Pancreas (tissue), 10 donors: Measurements from ENCODE around the gene DYNLRB2. TPM values are rescaled to one million over a fixed set of nuclear protein-coding genes. Genes with fewer than 3 reads are reported as not detected.

Experiments used
- ATAC-seq, 4 donors: fragments of 200-7000 bp; cut with Tn5 transposase; one replicate each; pipeline versions ENCODE4 v1.8.0 to v1.9.1; 2020; ENCODE audit warnings: mild to moderate bottlenecking in 4 of 4, moderate library complexity in 4 of 4
- DNase-seq, 6 donors: peaks; one replicate each; pipeline ENCODE4 v3.0.0-alpha.2; 2020
- FAIRE-seq: peaks from 2 replicates; lab custom pipeline; 2012; peaks lifted over from hg19 to GRCh38; lab: Jason Lieb, UNC
- H3K27ac ChIP-seq, 4 donors: fragments of 200-600 bp; sonication (generic); 1 replicate in 3 of 4; 2 replicates in 1 of 4; pipeline versions ENCODE4 v1.5.0 to v1.8.0; 2020
- H3K27me3 ChIP-seq, 4 donors: fragments of 200-600 bp; one replicate each; pipeline ENCODE4 v1.8.0; 2021
- H3K36me3 ChIP-seq, 3 donors: fragments of 200-600 bp; sonication (generic) in 1 of 3; one replicate each; pipeline versions ENCODE4 v1.5.0 to v1.8.0; 2020 to 2021
- H3K4me1 ChIP-seq, 3 donors: fragments of 200-600 bp; one replicate each; pipeline ENCODE4 v1.8.0; 2021
- H3K4me3 ChIP-seq, 4 donors: fragments of 200-600 bp; sonication (generic) in 2 of 4; one replicate each; pipeline versions ENCODE4 v1.5.0 to v1.8.0; 2020 to 2021
- H3K9me3 ChIP-seq, 4 donors: fragments of 200-600 bp; one replicate each; pipeline ENCODE4 v1.8.0; 2021
- WGBS, 2 donors: extraction: QIAGEN DNeasy Blood & Tissue Kit; methylation state at CpG; one replicate each; pipeline ENCODE4 v1.1.7; 2013; 5-methylcytosine and 5-hydroxymethylcytosine counted together
- intact Hi-C, 3 donors: fragments of 100-400 bp; cut with DNase I; formaldehyde crosslinking; loops; one replicate each; pipeline versions ENCODE4 v1.11.1 to v1.14.2; 2022
- polyA plus RNA-seq, 2 donors: library from polyadenylated mRNA; stranded (reverse); fragments of 200-250 nt; gene quantifications; one replicate each; pipeline ENCODE4 v1.2.3, GENCODE V29; 2013
- total RNA-seq, 6 donors: library from RNA; stranded (reverse); fragmentation: NEBNext Ultra II Directional in 4 of 6; extraction: Animal tissue kit (Norgen Biotek cat#: 25700) in 4 of 6; gene quantifications; one replicate each; pipeline versions ENCODE4 v1.2.1 to v1.2.4, GENCODE V29; 2021 to 2023
- TF ChIP-seq, protein P1 (sequence below), 4 donors: fragments of 200-600 bp; sonication (generic) in 3 of 4; IDR thresholded peaks; one replicate each; pipeline versions ENCODE4 v1.5.0 to v1.8.0; 2021; ENCODE audit warnings: antibody characterized with exemption in 4 of 4
- donor health status: healthy with polysubstance abuse.
- donor health status: DM: no; HTN: no; CAD: no; lungs with moderate emphysema.
- donor health status: DM: no; HTN: no; CAD: no.
- donor health status: control.
- donor health status: control.
- donor health status: Bipolar disorder and iron deficiency.
- donor health status: DM: yes; HTN: yes; CAD: no.
- donor health status: DM: no; HTN: no; CAD: no.
- donor health status: DM: no; HTN: no; CAD: no.
- donor health status: DM: yes; HTN: yes; CAD: no.

The DYNLRB2 gene
- total RNA-seq (1 to 10 TPM in 1 of 6 donors, under 1 TPM in 3, not detected in 2; 0.35 to 2.0 (median 0.57) TPM), polyA plus RNA-seq (1 to 10 TPM; 1.4 to 5.5 TPM)

DNA sequence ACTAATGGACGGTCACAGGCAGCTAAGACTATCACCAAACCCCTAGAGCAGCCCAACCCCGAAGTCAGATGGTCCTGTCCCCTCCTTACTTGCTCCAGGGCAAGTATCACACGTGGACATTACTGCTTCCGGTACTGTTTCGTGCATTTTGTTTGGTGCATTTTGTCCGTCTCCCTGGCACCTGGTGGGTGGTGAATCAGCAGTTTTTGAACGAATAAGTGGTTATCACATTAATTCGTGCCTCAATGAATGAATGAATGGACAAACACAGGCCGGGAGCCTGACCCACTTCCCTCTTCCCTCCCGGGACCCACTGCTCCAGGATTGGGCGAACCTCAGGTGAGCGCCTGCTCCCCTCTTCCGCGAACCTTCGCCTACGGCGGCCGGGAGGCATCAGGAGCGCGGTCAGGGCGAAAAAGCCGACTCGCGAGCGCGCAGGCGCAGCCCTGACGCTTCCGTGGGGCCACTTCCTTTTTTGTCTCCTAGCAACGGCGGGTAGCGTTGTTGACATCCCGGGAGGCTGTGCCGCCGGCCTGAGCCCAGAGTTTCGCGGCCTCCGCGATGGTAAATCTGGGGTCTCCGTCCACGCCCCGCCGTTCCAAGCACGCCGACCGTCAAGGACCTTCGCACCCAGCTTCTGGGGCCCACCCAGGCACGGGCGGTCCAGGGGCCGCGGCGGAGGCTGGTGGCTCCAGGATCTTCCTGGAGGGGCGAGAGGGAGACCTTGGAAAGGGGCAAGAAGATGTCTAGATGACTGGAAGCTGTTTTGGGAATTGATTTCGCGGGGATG lies at the start of gene DYNLRB2:
Gene DYNLRB2, plus strand, starts transcription at position 478 of the 790 bp plus-strand sequence. Its CDS starts 84 bp downstream, at position 562.
- peak; percentile 98 to 100 (median 100) for ATAC-seq
- Histone ChIP-seq H3K9me3 (no peaks in the 10 kb centered on the region), H3K4me3 (peak within 1 kb of the TSS; percentile 40 to 47 (median 44)), H3K27me3 (peaks cover 0 to 2% (median 0%) of the 10 kb centered on the region in 4 donors), H3K36me3 (no peaks in the 10 kb centered on the region), H3K27ac (peak within 1 kb of the TSS in 2 of 4 donors; percentile 51 to 73), H3K4me1 (peaks cover 0 to 3% (median 3%) of the 10 kb centered on the region in 3 donors)
- TF ChIP-seq, protein P1, sequence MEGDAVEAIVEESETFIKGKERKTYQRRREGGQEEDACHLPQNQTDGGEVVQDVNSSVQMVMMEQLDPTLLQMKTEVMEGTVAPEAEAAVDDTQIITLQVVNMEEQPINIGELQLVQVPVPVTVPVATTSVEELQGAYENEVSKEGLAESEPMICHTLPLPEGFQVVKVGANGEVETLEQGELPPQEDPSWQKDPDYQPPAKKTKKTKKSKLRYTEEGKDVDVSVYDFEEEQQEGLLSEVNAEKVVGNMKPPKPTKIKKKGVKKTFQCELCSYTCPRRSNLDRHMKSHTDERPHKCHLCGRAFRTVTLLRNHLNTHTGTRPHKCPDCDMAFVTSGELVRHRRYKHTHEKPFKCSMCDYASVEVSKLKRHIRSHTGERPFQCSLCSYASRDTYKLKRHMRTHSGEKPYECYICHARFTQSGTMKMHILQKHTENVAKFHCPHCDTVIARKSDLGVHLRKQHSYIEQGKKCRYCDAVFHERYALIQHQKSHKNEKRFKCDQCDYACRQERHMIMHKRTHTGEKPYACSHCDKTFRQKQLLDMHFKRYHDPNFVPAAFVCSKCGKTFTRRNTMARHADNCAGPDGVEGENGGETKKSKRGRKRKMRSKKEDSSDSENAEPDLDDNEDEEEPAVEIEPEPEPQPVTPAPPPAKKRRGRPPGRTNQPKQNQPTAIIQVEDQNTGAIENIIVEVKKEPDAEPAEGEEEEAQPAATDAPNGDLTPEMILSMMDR (IDR thresholded peaks at IDR 0.05), result no peak
- no peak for FAIRE-seq
- peak; percentile 94 to 99 (median 96) for DNase-seq
- 1 to 2% methylated on average over 54 to 55 of the region's 55 CpGs for WGBS, 2 donors
- intact Hi-C loops, result no loop called here

DNA sequence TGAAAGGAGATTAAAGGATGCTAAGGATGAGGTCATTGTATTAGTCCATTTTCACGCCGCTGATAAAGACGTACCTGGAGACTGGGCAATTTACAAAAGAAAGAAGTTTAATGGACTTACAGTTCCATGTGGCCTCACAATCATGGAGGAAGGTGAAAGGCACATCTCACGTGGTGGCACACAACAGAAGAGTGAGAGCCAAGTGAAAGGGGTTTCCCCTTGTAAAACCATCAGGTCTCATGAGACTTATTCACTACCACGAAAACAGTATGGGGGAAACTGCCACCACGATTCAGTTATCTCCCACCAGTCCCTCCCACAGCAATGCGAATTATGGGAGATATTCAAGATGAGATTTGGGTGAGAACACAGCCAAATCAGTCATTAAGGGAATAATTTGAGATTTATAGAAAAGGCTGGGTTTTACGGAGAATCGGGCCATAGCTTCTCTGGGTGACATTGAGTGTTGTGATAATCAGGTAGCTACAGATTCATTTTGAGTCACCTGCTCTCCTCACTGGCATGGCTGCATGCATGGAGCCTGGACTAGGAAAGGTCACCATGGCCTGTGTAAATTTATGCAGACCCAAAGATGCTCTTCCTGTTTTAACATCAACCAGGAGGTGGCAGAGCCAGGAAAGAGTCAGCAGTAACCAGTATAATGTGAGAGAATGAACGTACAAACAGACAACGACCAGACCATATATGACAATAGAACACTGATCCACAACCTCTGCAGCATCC lies 40.5 kb upstream of the DYNLRB2 start:
- no peaks in the 10 kb centered on the region for H3K36me3 ChIP-seq
- FAIRE-seq (no peak), DNase-seq (no peak), ATAC-seq (no peak)
- H3K27ac ChIP-seq, result no peak overlapping the region
- intact Hi-C loops, result no loop called here
- 65 to 70% methylated on average over 11 of the region's 11 CpGs for WGBS, 2 donors
- H3K4me3 ChIP-seq, result no peak overlapping the region
- no peaks in the 10 kb centered on the region for H3K27me3 ChIP-seq
- TF ChIP-seq, protein P1 (IDR thresholded peaks at IDR 0.05), result no peak
- H3K9me3 ChIP-seq, result no peaks in the 10 kb centered on the region
- H3K4me1 ChIP-seq, result no peaks in the 10 kb centered on the region

DNA sequence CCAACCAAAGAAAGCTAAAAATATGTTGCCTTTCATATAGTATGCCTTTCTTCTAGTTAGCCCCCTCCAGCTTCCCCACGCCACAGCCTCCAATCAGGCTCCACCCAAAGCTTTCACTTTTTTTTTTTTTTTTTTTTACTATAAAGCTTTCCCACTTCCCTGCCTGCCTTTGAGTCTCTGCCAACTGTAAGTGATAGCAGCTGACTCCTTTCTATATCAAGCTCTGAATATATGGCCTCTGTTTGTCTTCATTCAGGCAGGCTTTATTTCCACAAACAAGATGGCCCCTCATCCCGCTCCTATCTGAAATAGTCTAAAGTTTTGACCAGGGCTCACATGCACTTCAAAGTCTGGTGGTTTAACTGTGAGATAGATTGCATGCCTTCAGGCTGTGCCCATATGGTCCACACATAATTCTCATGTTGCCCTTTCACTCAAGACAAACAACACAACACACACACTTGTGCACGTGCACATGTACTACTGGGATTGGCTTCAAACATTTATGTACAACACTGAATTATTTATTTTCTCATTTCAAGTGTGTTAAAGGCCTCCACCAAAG lies 39.8 kb upstream of the DYNLRB2 start:
- Histone ChIP-seq H3K9me3 (no peaks in the 10 kb centered on the region), H3K4me3 (no peak overlapping the region), H3K36me3 (no peaks in the 10 kb centered on the region), H3K27ac (no peak overlapping the region), H3K4me1 (no peaks in the 10 kb centered on the region), H3K27me3 (no peaks in the 10 kb centered on the region)
- intact Hi-C loops, result no loop called here
- FAIRE-seq (no peak), DNase-seq (no peak), ATAC-seq (no peak)
- TF ChIP-seq, protein P1 (IDR thresholded peaks at IDR 0.05), result no peak
- WGBS, 2 donors, result 86 to 93% methylated on average over 3 of the region's 3 CpGs

DNA sequence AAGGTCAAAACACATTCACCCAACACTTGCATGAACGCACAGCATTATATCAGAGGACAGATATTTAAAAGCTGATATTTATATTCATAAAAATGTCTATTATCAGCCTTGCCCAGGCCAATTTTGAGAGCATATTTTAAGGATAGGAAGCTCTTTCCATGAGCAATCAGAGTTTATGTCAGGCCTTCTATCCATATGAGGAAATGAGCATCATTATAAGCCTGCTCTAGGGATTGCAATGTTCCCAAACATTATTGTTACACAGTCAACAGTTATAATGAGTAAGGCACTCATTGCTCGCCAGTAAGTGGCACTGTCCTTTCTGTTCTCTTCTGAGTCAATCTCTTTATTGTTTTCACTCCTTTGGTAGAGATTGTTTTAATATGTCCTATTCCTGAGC lies 37.7 kb upstream of the DYNLRB2 start:
- H3K27ac ChIP-seq, result no peak overlapping the region
- TF ChIP-seq, protein P1 (IDR thresholded peaks at IDR 0.05), result no peak
- H3K27me3 ChIP-seq, result no peaks in the 10 kb centered on the region
- no peaks in the 10 kb centered on the region for H3K36me3 ChIP-seq
- intact Hi-C loops, result no loop called here
- WGBS, 2 donors, result 66 to 82% methylated on average over 2 of the region's 2 CpGs
- ATAC-seq, result no peak
- no peak overlapping the region for H3K4me3 ChIP-seq
- H3K9me3 ChIP-seq, result no peaks in the 10 kb centered on the region
- no peak for DNase-seq
- no peak for FAIRE-seq
- H3K4me1 ChIP-seq, result no peaks in the 10 kb centered on the region
